IMR-90 (cell line): Measurements from ENCODE around the gene DHRSX.

ENCODE experiments used
- BHLHE40 ChIP-seq: fragments of 150-350 bp; IDR thresholded peaks from 2 replicates; pipeline ENCODE4 v1.6.1; 2016; ENCODE audit warnings: mild to moderate bottlenecking, low read depth, low read length
- CEBPB ChIP-seq: IDR thresholded peaks from 2 replicates; pipeline ENCODE4 v1.6.1; 2012; ENCODE audit warnings: low read depth, low read length, improper control_type of control experiment
- CHD1 ChIP-seq: IDR thresholded peaks from 2 replicates; pipeline ENCODE4 v1.6.1; 2012; ENCODE audit warnings: low read depth, low read length, improper control_type of control experiment
- ELK1 ChIP-seq: fragments of 150-350 bp; IDR thresholded peaks from 2 replicates; pipeline ENCODE4 v1.6.1; 2016; ENCODE audit warnings: low read depth, mild to moderate bottlenecking, low read length, moderate library complexity, borderline replicate concordance
- FOS ChIP-seq: fragments of 150-350 bp; IDR thresholded peaks from 2 replicates; pipeline ENCODE4 v1.6.1; 2016; ENCODE audit warnings: low read depth, low read length
- MAZ ChIP-seq: IDR thresholded peaks from 2 replicates; pipeline ENCODE4 v1.6.1; 2012; ENCODE audit warnings: low read depth, mild to moderate bottlenecking, low read length, improper control_type of control experiment, moderate library complexity, borderline replicate concordance
- MXI1 ChIP-seq: IDR thresholded peaks from 2 replicates; pipeline ENCODE4 v1.6.1; 2012; ENCODE audit warnings: low read depth, mild to moderate bottlenecking, low read length, moderate library complexity, borderline replicate concordance
- POLR2A ChIP-seq: IDR thresholded peaks from 2 replicates; pipeline ENCODE4 v1.6.1; 2012; ENCODE audit warnings: mild to moderate bottlenecking, low read depth, low read length
- RAD21 ChIP-seq: IDR thresholded peaks from 2 replicates; pipeline ENCODE4 v1.6.1; 2012; ENCODE audit warnings: low read length, improper control_type of control experiment
- RFX5 ChIP-seq: IDR thresholded peaks from 2 replicates; pipeline ENCODE4 v1.8.0; 2012; ENCODE audit warnings: low read depth, mild to moderate bottlenecking, low read length, moderate library complexity
- SMC3 ChIP-seq: fragments of 150-350 bp; IDR thresholded peaks from 2 replicates; pipeline ENCODE4 v1.6.1; 2016; ENCODE audit warnings: low read depth, mild to moderate bottlenecking, antibody characterized with exemption, low read length, moderate library complexity
- USF2 ChIP-seq: fragments of 150-350 bp; IDR thresholded peaks from 2 replicates; pipeline ENCODE4 v1.6.1; 2017; ENCODE audit warnings: mild to moderate bottlenecking, antibody characterized with exemption, low read length, low read depth
- TF ChIP-seq, protein P1 (sequence below): conservative IDR thresholded peaks from 2 replicates; pipeline ENCODE4 v1.5.1; 2012; ENCODE audit warnings: mild to moderate bottlenecking, low read depth, low read length, improper control_type of control experiment

- no peak for TF ChIP-seq POLR2A
- TF ChIP-seq RFX5: no peak
- TF ChIP-seq, protein P1, sequence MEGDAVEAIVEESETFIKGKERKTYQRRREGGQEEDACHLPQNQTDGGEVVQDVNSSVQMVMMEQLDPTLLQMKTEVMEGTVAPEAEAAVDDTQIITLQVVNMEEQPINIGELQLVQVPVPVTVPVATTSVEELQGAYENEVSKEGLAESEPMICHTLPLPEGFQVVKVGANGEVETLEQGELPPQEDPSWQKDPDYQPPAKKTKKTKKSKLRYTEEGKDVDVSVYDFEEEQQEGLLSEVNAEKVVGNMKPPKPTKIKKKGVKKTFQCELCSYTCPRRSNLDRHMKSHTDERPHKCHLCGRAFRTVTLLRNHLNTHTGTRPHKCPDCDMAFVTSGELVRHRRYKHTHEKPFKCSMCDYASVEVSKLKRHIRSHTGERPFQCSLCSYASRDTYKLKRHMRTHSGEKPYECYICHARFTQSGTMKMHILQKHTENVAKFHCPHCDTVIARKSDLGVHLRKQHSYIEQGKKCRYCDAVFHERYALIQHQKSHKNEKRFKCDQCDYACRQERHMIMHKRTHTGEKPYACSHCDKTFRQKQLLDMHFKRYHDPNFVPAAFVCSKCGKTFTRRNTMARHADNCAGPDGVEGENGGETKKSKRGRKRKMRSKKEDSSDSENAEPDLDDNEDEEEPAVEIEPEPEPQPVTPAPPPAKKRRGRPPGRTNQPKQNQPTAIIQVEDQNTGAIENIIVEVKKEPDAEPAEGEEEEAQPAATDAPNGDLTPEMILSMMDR: no peak
- no peak for TF ChIP-seq CEBPB
- TF ChIP-seq SMC3: no peak
- no peak for TF ChIP-seq ELK1
- TF ChIP-seq RAD21: no peak
- TF ChIP-seq CHD1: no peak
- TF ChIP-seq BHLHE40: no peak
- no peak for TF ChIP-seq FOS
- no peak for TF ChIP-seq MAZ
- no peak for TF ChIP-seq USF2
- no peak for TF ChIP-seq MXI1
Observed at GRCh38 chrX:2383144-2383543, 117.6 kb downstream of the DHRSX start.
